Measurements from ENCODE around the gene PRKAR1A.
A peak's percentile ranks its signal among the peaks of the same experiment; 100 is the strongest.

The PRKAR1A gene

GRCh38 chr17:68600067-68600930 is 88.1 kb downstream of the PRKAR1A start (continued):
- TF ChIP-seq ZNF639 (tag by site-specific recombination; IDR thresholded peaks at IDR 0.05) (no peak), MEIS1 (CRISPR knock-in tag; IDR thresholded peaks at IDR 0.05; ENCODE audit: borderline replicate concordance) (no peak), INSM2 (tag by site-specific recombination; IDR thresholded peaks at IDR 0.05) (no peak), ZNF558 (tag by site-specific recombination; IDR thresholded peaks at IDR 0.05) (no peak), IKZF3 (tag by site-specific recombination; IDR thresholded peaks at IDR 0.05) (peak; percentile 43; the same call in 1 of the 2 replicates), ZIC2 (tag by site-specific recombination; IDR thresholded peaks at IDR 0.05) (peak; percentile 65), ZBTB20 (tag by site-specific recombination; IDR thresholded peaks at IDR 0.05) (peak; percentile 85), ZSCAN4 (tag by site-specific recombination; IDR thresholded peaks at IDR 0.05) (no peak), HOXD13 (CRISPR knock-in tag; IDR thresholded peaks at IDR 0.05; ENCODE audit: borderline replicate concordance) (no peak), ZBTB48 (tag by site-specific recombination; IDR thresholded peaks at IDR 0.05) (no peak), ZNF423 (tag by site-specific recombination; IDR thresholded peaks at IDR 0.05) (peak; percentile 37; the same call in 1 of the 2 replicates), ZNF280C (tag by site-specific recombination; IDR thresholded peaks at IDR 0.05) (no peak), PATZ1 (tag by site-specific recombination; IDR thresholded peaks at IDR 0.05) (0 out of 2 replicates have a peak, but pooled peaks have one; percentile 25), ZNF76 (tag by site-specific recombination; IDR thresholded peaks at IDR 0.05; ENCODE audit: borderline replicate concordance, low read depth) (0 out of 2 replicates have a peak, but pooled peaks have one; percentile 25), PRDM10 (tag by site-specific recombination; IDR thresholded peaks at IDR 0.05) (peak; percentile 80), ZXDB (tag by site-specific recombination; IDR thresholded peaks at IDR 0.05) (no peak), ZNF600 (tag by site-specific recombination; IDR thresholded peaks at IDR 0.05) (peak; percentile 45; the same call in 1 of the 2 replicates), ZNF626 (tag by site-specific recombination; IDR thresholded peaks at IDR 0.05) (no peak), ZBTB11 (tag by site-specific recombination; conservative IDR thresholded peaks at IDR 0.05; ENCODE audit: low read depth) (no peak), ZNF366 (tag by site-specific recombination; conservative IDR thresholded peaks at IDR 0.05) (no peak)

Data from HEK293 (cell line).